Measurements from ENCODE around the gene ERCC5.

- TF ChIP-seq CTCF (IDR thresholded peaks at IDR 0.05; ENCODE audit: low read depth, low read length, missing input control) (no peak), JUND (IDR thresholded peaks at IDR 0.05) (no peak), RAD21 (IDR thresholded peaks at IDR 0.05) (no peak), REST (IDR thresholded peaks at IDR 0.05) (no peak), GABPA (IDR thresholded peaks at IDR 0.05 in 1 of 2, conservative IDR thresholded peaks at IDR 0.05 in 1 of 2) (no peak), TAF1 (conservative IDR thresholded peaks at IDR 0.05) (no peak), YY1 (IDR thresholded peaks at IDR 0.05) (no peak), MAX (IDR thresholded peaks at IDR 0.05) (no peak), ZBTB33 (IDR thresholded peaks at IDR 0.05) (no peak)
Observed at GRCh38 chr13:102909971-102910370, 64.1 kb downstream of the ERCC5 start.
